PC-3 (cell line): ENCODE data around the gene RAB40C. TPM values are rescaled to one million over a fixed set of nuclear protein-coding genes. Genes with fewer than 3 reads are reported as not detected.

Source experiments
- ATAC-seq: fragments of 200-7000 bp; cut with Tn5 transposase; 2 replicates; pipeline ENCODE4 v1.9.1; 2020; ENCODE audit warnings: mild to moderate bottlenecking, moderate library complexity
- BruUV-seq: library from RNA; stranded (reverse); fragments of 400-500 nt; replicated peaks from 2 replicates; lab custom pipeline; 2021; lab: Mats Ljungman, UMichigan
- CTCF ChIA-PET: fragments of 300-600 bp; sonication (Branson Sonifier 250); formaldehyde crosslinking; loops from one replicate; lab custom pipeline; 2022; ENCODE audit warnings: antibody characterized with exemption; lab: Charles Lee
- POLR2A ChIA-PET: fragments of 300-600 bp; sonication (Branson Sonifier 250); formaldehyde crosslinking; loops from one replicate; lab custom pipeline; 2022; ENCODE audit warnings: antibody characterized with exemption; ENCODE audit not compliant: unreplicated experiment; lab: Charles Lee
- DNase-seq: peaks from one replicate; pipeline ENCODE4 v3.0.0-alpha.2; 2015
- H2AFZ ChIP-seq: fragments of 300-600 bp; sonication (generic); 2 replicates; pipeline ENCODE4 v1.6.0; 2016; ENCODE audit warnings: antibody characterized with exemption, low read length
- H3F3A ChIP-seq: fragments of 300-600 bp; sonication (generic); one replicate; pipeline ENCODE4 v1.6.0; 2017; ENCODE audit warnings: antibody characterized with exemption, low read length, control low read depth, mild to moderate bottlenecking; ENCODE audit not compliant: unreplicated experiment
- H3K27ac ChIP-seq: fragments of 300-600 bp; sonication (generic); 2 replicates; pipeline ENCODE4 v1.5.1; 2016; ENCODE audit warnings: mild to moderate bottlenecking, low read length
- H3K27me3 ChIP-seq: fragments of 300-600 bp; sonication (generic); 2 replicates; pipeline ENCODE4 v1.6.1; 2016; ENCODE audit warnings: low read length, mixed read lengths
- H3K36me3 ChIP-seq: fragments of 300-600 bp; sonication (generic); 2 replicates; pipeline ENCODE4 v1.6.1; 2016; ENCODE audit warnings: low read depth, mixed run types, low read length, mixed read lengths
- H3K4me1 ChIP-seq: fragments of 300-600 bp; sonication (generic); 2 replicates; pipeline ENCODE4 v1.5.1; 2016; ENCODE audit warnings: low read length; ENCODE audit not compliant: insufficient read depth
- H3K4me2 ChIP-seq: fragments of 300-600 bp; sonication (generic); 2 replicates; pipeline ENCODE4 v1.6.0; 2016; ENCODE audit warnings: low read length
- H3K4me3 ChIP-seq: fragments of 300-600 bp; sonication (generic); 2 replicates; pipeline ENCODE4 v1.5.1; 2016; ENCODE audit warnings: mild to moderate bottlenecking, low read length, mixed read lengths
- H3K79me2 ChIP-seq: fragments of 300-600 bp; sonication (generic); 2 replicates; pipeline ENCODE4 v1.6.1; 2017; ENCODE audit warnings: low read length, mixed read lengths
- H3K9ac ChIP-seq: fragments of 300-600 bp; sonication (generic); 2 replicates; pipeline ENCODE4 v1.6.0; 2016; ENCODE audit warnings: mild to moderate bottlenecking, low read length
- H3K9me2 ChIP-seq: fragments of 300-600 bp; sonication (generic); replicated peaks from 2 replicates; pipeline ENCODE4 v1.6.1; 2016; ENCODE audit warnings: mixed run types, low read length, mixed read lengths
- H3K9me3 ChIP-seq: fragments of 300-600 bp; sonication (generic); 2 replicates; pipeline ENCODE4 v1.6.1; 2016; ENCODE audit warnings: low read length, mixed read lengths
- H4K20me1 ChIP-seq: fragments of 300-600 bp; sonication (generic); 2 replicates; pipeline ENCODE4 v1.6.1; 2016; ENCODE audit warnings: low read length, mixed read lengths
- EZH2 ChIP-seq: fragments of 300-600 bp; sonication (generic); IDR thresholded peaks from one replicate; pipeline ENCODE4 v1.6.1; 2017; ENCODE audit warnings: antibody characterized with exemption, mild to moderate bottlenecking, low read length; ENCODE audit not compliant: unreplicated experiment
- EZH2phosphoT487 ChIP-seq: fragments of 300-600 bp; sonication (generic); IDR thresholded peaks from 2 replicates; pipeline ENCODE4 v1.6.1; 2018; ENCODE audit warnings: mild to moderate bottlenecking, antibody characterized with exemption, low read length, borderline replicate concordance
- intact Hi-C: fragments of 100-400 bp; cut with micrococcal nuclease; formaldehyde crosslinking; loops from 2 replicates; pipeline ENCODE4 v1.9.0; 2023
- total RNA-seq: library from RNA; depleted of rRNA; stranded (reverse); fragments of >200 nt; gene quantifications from 2 replicates; pipeline ENCODE4 v1.2.3, GENCODE V29; 2014
- TF ChIP-seq, protein P1 (sequence below): fragments of 300-600 bp; sonication (generic); conservative IDR thresholded peaks from 2 replicates; pipeline ENCODE4 v1.5.1; 2017; ENCODE audit warnings: antibody characterized with exemption, low read depth, mild to moderate bottlenecking, low read length

Gene RAB40C
- total RNA-seq, 1 experiment from 2014 or later: 19.5 TPM

DNA sequence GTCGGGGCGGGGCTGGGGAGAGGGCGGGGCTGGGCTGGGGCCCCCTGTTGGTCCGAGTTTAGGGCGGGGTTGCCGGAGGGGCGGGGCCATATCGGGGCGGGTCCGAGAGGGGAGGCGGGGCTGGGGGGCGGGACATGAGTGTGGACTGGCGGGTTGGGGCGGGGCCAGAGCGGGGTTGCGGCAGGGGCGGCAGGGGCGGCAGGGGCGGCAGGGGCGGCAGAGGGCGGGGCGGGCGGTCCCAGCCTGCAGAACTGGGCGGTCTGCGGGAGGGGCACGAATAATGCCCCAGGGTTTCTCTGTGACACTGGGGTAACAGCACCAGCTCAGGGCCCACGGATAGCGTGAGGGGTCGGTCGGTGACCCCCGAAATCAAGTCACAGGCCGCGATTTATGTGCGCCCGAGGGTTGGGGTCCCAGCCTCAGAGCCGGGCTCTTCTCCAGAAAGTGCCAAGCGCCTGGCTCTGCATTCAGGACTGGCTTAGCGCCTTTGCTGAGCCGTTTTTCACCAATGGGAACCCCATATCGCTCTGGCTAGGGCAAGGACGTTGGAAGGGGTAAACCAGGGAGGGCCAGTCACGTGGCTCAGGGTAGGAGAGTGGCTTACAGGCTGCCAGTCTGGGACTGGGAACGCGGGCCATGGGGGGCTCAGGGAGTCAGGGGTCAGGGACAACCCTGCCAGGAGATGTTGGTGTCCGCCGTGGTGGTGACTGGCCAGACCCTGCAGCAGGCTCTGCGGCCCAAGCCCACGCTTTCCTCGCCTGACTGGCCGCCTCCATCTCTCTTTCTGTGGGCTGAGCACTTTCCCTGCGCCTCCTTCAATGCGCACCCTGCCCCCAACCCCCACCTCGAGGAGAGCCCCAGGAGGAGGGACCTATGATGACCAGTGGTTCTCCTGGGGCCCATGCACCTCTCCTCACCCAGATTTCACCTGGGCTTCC lies 47.5 kb downstream of the RAB40C start:
- peaks cover 14% of the 10 kb centered on the region for H3K79me2 ChIP-seq
- peak overlapping the region; percentile 66; the same call in 1 of the 2 replicates for H2AFZ ChIP-seq
- H3K4me1 ChIP-seq: peaks cover 3% of the 10 kb centered on the region; the same call in 1 of the 2 replicates
- no peaks in the 10 kb centered on the region for H4K20me1 ChIP-seq
- no TSS peak for BruUV-seq
- no peaks in the 10 kb centered on the region for H3K27me3 ChIP-seq
- POLR2A ChIA-PET: no interaction called here
- no peaks in the 10 kb centered on the region for H3K9me3 ChIP-seq
- H3K4me3 ChIP-seq: peak overlapping the region; percentile 90
- DNase-seq: peak; percentile 71
- no peaks in the 10 kb centered on the region for H3F3A ChIP-seq
- no peak overlapping the region for H3K27ac ChIP-seq
- intact Hi-C loops: loop anchor here (5.0 kb wide), 1 partner anchor 50 kb away; no protein-coding TSS in a partner anchor
- CTCF ChIA-PET: no interaction called here
- H3K4me2 ChIP-seq: peak overlapping the region; percentile 97
- peak overlapping the region; percentile 83; the same call in 1 of the 2 replicates for H3K9ac ChIP-seq
- ATAC-seq: no peak; the same call in 1 of the 2 replicates
- no peaks in the 10 kb centered on the region for H3K36me3 ChIP-seq
- TF ChIP-seq EZH2: no peak
- no peak for TF ChIP-seq EZH2phosphoT487
- TF ChIP-seq, protein P1, sequence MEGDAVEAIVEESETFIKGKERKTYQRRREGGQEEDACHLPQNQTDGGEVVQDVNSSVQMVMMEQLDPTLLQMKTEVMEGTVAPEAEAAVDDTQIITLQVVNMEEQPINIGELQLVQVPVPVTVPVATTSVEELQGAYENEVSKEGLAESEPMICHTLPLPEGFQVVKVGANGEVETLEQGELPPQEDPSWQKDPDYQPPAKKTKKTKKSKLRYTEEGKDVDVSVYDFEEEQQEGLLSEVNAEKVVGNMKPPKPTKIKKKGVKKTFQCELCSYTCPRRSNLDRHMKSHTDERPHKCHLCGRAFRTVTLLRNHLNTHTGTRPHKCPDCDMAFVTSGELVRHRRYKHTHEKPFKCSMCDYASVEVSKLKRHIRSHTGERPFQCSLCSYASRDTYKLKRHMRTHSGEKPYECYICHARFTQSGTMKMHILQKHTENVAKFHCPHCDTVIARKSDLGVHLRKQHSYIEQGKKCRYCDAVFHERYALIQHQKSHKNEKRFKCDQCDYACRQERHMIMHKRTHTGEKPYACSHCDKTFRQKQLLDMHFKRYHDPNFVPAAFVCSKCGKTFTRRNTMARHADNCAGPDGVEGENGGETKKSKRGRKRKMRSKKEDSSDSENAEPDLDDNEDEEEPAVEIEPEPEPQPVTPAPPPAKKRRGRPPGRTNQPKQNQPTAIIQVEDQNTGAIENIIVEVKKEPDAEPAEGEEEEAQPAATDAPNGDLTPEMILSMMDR: no peak
- no peaks in the 10 kb centered on the region for H3K9me2 ChIP-seq

DNA sequence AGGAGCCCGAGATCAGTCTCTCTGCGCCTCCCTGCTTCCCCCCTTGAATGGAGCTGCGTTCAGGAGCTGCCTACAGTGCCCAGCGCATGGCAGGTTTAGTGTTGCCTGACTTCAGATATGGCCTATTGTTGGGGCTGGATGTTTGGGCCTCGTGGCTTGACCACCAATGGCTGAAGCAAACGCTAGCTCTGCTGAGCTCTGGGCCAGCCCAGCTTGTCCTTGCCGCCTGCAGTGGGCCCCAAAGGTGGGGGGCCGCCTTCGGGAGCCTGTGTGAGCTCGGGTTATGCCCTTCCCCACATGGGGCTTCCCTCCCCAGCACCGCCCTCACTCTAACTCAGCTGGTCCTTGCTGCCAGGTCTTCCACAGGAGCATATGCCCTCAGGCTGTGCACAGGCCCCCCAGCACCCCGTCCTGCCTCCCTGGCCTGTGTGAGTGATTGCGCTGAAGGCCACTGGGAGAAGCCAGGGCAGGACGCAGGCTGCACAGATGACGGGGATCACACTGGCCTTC lies 48.2 kb downstream of the RAB40C start:
- H2AFZ ChIP-seq: no peak overlapping the region
- no peaks in the 10 kb centered on the region for H4K20me1 ChIP-seq
- H3K27ac ChIP-seq: no peak overlapping the region
- ChIA-PET CTCF (no interaction called here), POLR2A (no interaction called here)
- ATAC-seq: no peak
- no peak for DNase-seq
- H3K4me3 ChIP-seq: no peak overlapping the region
- H3K9ac ChIP-seq: no peak overlapping the region
- no peaks in the 10 kb centered on the region for H3K9me3 ChIP-seq
- peaks cover 21% of the 10 kb centered on the region for H3K79me2 ChIP-seq
- no peaks in the 10 kb centered on the region for H3K9me2 ChIP-seq
- H3K27me3 ChIP-seq: no peaks in the 10 kb centered on the region
- no peak overlapping the region for H3K4me2 ChIP-seq
- TF ChIP-seq, protein P1: no peak
- TF ChIP-seq EZH2phosphoT487 (no peak), EZH2 (no peak)
- H3K36me3 ChIP-seq: no peaks in the 10 kb centered on the region
- no TSS peak for BruUV-seq
- intact Hi-C loops: loop anchor here (5.0 kb wide), 1 partner anchor 51 kb away; no protein-coding TSS in a partner anchor
- peaks cover 9% of the 10 kb centered on the region; the same call in 1 of the 2 replicates for H3K4me1 ChIP-seq
- no peaks in the 10 kb centered on the region for H3F3A ChIP-seq
